Prostate gland (tissue), 2 donors: ENCODE results near the gene TMEM232.

Experiments
- POLR2A ChIP-seq: fragments of 450-650 bp; IDR thresholded peaks from one replicate; pipeline ENCODE4 v1.6.1; 2016; ENCODE audit warnings: antibody characterized with exemption, mild to moderate bottlenecking
- POLR2AphosphoS5 ChIP-seq: sonication (generic); formaldehyde crosslinking; IDR thresholded peaks from one replicate; pipeline ENCODE4 v1.6.1; 2017; ENCODE audit warnings: antibody characterized with exemption
- TF ChIP-seq, protein P1 (sequence below), 4 experiments: fragments of 200-600 bp in 2 of 4; fragments of 450-650 bp in 2 of 4; sonication (generic) in 2 of 4; IDR thresholded peaks; 1 replicate in 3 of 4; 2 replicates in 1 of 4; pipeline ENCODE4 v1.5.1; 2016 to 2019; ENCODE audit warnings: antibody characterized with exemption in 4 of 4, mild to moderate bottlenecking in 2 of 4, moderate library complexity in 2 of 4

DNA sequence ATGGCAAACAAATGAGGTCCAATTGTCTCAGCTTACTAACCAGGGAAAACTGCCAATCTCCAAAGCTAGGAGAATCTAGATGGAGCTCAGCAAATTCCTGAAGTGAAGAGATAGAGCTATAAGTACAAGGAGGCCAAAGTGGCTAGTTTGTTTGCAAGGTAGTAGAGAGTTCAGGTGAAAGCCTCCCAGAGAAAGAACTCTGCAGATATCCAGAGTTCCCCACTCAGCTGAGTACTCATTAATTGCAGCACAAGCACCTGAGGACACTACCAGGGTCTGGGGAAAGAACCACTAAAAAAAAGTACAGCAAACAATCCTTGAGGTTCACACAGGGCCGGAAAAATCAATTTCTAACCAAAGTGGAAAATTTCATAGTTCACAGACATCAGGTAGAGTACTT lies 250.9 kb downstream of the TMEM232 start:
- TF ChIP-seq, protein P1, sequence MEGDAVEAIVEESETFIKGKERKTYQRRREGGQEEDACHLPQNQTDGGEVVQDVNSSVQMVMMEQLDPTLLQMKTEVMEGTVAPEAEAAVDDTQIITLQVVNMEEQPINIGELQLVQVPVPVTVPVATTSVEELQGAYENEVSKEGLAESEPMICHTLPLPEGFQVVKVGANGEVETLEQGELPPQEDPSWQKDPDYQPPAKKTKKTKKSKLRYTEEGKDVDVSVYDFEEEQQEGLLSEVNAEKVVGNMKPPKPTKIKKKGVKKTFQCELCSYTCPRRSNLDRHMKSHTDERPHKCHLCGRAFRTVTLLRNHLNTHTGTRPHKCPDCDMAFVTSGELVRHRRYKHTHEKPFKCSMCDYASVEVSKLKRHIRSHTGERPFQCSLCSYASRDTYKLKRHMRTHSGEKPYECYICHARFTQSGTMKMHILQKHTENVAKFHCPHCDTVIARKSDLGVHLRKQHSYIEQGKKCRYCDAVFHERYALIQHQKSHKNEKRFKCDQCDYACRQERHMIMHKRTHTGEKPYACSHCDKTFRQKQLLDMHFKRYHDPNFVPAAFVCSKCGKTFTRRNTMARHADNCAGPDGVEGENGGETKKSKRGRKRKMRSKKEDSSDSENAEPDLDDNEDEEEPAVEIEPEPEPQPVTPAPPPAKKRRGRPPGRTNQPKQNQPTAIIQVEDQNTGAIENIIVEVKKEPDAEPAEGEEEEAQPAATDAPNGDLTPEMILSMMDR (IDR thresholded peaks at IDR 0.05) = no peak
- TF ChIP-seq POLR2A = no peak
- TF ChIP-seq POLR2AphosphoS5 = no peak
